ENCODE data around the gene CYP24A1.

- TF ChIP-seq EZH2 (IDR thresholded peaks at IDR 0.05; ENCODE audit: insufficient read depth, poor library complexity, severe bottlenecking) (no peak), EZH2phosphoT487 (IDR thresholded peaks at IDR 0.05; ENCODE audit: insufficient read depth, low read depth) (no peak)
Observed at GRCh38 chr20:54208548-54209176, 34.9 kb upstream of the CYP24A1 start.
